HepG2 (cell line): ENCODE measurements around the gene GAS2. TPM values are rescaled to one million over a fixed set of nuclear protein-coding genes. Genes with fewer than 3 reads are reported as not detected.

Experiments
- ATF3 ChIP-seq: sonication (generic); formaldehyde crosslinking; IDR thresholded peaks from 2 replicates; pipeline ENCODE4 v1.4.0; 2020; ENCODE audit warnings: missing genetic modification reagents
- CHD4 ChIP-seq: fragments of 200-600 bp; sonication (generic); IDR thresholded peaks from 2 replicates; pipeline ENCODE4 v1.7.0; 2017; ENCODE audit warnings: mild to moderate bottlenecking, low read length, borderline replicate concordance
- ELF3 ChIP-seq: IDR thresholded peaks from 2 replicates; pipeline ENCODE4 v1.6.1; 2016; ENCODE audit warnings: missing genetic modification reagents, missing compliant biosample characterization
- FOXA1 ChIP-seq, 2 experiments: fragments of 450-650 bp in 1 of 2; sonication (generic) in 1 of 2; formaldehyde crosslinking in 1 of 2; IDR thresholded peaks; 2 replicates each; pipeline versions ENCODE4 v1.4.0 to v1.6.1; 2016 to 2020; ENCODE audit warnings: missing genetic modification reagents in 1 of 2
- FOXP1 ChIP-seq, 2 experiments: fragments of 450-650 bp in 1 of 2; IDR thresholded peaks; 2 replicates each; pipeline ENCODE4 v1.6.1; 2017 to 2018; ENCODE audit warnings: antibody characterized with exemption in 1 of 2
- GLI4 ChIP-seq: sonication (generic); formaldehyde crosslinking; IDR thresholded peaks from 2 replicates; pipeline ENCODE4 v1.5.1; 2020; ENCODE audit warnings: missing genetic modification reagents, mild to moderate bottlenecking, moderate library complexity, borderline replicate concordance
- JUN ChIP-seq: sonication (generic); formaldehyde crosslinking; IDR thresholded peaks from 2 replicates; pipeline ENCODE4 v1.4.0; 2020; ENCODE audit warnings: mild to moderate bottlenecking, missing genetic modification reagents
- KLF16 ChIP-seq, 2 experiments: sonication (generic) in 1 of 2; formaldehyde crosslinking in 1 of 2; IDR thresholded peaks; 2 replicates each; pipeline versions ENCODE4 v1.6.1 to v1.8.0; 2016 to 2023; ENCODE audit warnings: missing genetic modification reagents in 2 of 2, missing compliant biosample characterization in 1 of 2
- MLLT10 ChIP-seq: sonication (generic); formaldehyde crosslinking; IDR thresholded peaks from 2 replicates; pipeline ENCODE4 v1.4.0; 2020; ENCODE audit warnings: missing genetic modification reagents
- NRL ChIP-seq: sonication (generic); formaldehyde crosslinking; IDR thresholded peaks from 2 replicates; pipeline ENCODE4 v1.5.0; 2020; ENCODE audit warnings: missing genetic modification reagents, mild to moderate bottlenecking, moderate library complexity, borderline replicate concordance
- PAWR ChIP-seq: sonication (generic); formaldehyde crosslinking; IDR thresholded peaks from 2 replicates; pipeline ENCODE4 v1.4.0; 2020; ENCODE audit warnings: missing genetic modification reagents, mild to moderate bottlenecking, borderline replicate concordance
- PCBP1 ChIP-seq: fragments of 200-400 bp; formaldehyde crosslinking; IDR thresholded peaks from 2 replicates; pipeline ENCODE4 v1.6.1; 2017; ENCODE audit warnings: mild to moderate bottlenecking, low read depth, low read length, borderline replicate concordance
- RARA ChIP-seq: IDR thresholded peaks from 2 replicates; pipeline ENCODE4 v1.6.1; 2016; ENCODE audit warnings: missing genetic modification reagents, missing compliant biosample characterization
- SOX5 ChIP-seq: IDR thresholded peaks from 2 replicates; pipeline ENCODE4 v1.6.1; 2016; ENCODE audit warnings: borderline replicate concordance
- SP5 ChIP-seq: IDR thresholded peaks from 2 replicates; pipeline ENCODE4 v1.6.1; 2016; ENCODE audit warnings: low read depth, borderline replicate concordance
- SRF ChIP-seq: IDR thresholded peaks from 2 replicates; pipeline ENCODE4 v1.6.1; 2011; ENCODE audit warnings: mild to moderate bottlenecking, low read depth, low read length, moderate library complexity
- TAF15 ChIP-seq: fragments of 200-400 bp; formaldehyde crosslinking; IDR thresholded peaks from one replicate; pipeline ENCODE4 v1.6.1; 2018; ENCODE audit warnings: mild to moderate bottlenecking, low read depth, low read length; ENCODE audit not compliant: poor library complexity, severe bottlenecking
- ZKSCAN8 ChIP-seq: IDR thresholded peaks from 2 replicates; pipeline ENCODE4 v1.6.1; 2016; ENCODE audit warnings: borderline replicate concordance, missing genetic modification reagents, missing compliant biosample characterization
- ZMYM2 ChIP-seq: sonication (generic); formaldehyde crosslinking; IDR thresholded peaks from 2 replicates; pipeline ENCODE4 v1.8.0; 2022; ENCODE audit warnings: mild to moderate bottlenecking, missing genetic modification reagents
- ZNF280D ChIP-seq: sonication (generic); formaldehyde crosslinking; IDR thresholded peaks from 2 replicates; pipeline ENCODE4 v1.5.1; 2020; ENCODE audit warnings: mild to moderate bottlenecking, missing genetic modification reagents
- ZNF567 ChIP-seq: sonication (generic); formaldehyde crosslinking; IDR thresholded peaks from 2 replicates; pipeline ENCODE4 v1.8.1; 2023; ENCODE audit warnings: mild to moderate bottlenecking, missing genetic modification reagents, borderline replicate concordance
- ZNF709 ChIP-seq: sonication (generic); formaldehyde crosslinking; IDR thresholded peaks from 2 replicates; pipeline ENCODE4 v1.5.0; 2020; ENCODE audit warnings: mild to moderate bottlenecking, missing genetic modification reagents
- ZSCAN21 ChIP-seq: sonication (generic); formaldehyde crosslinking; IDR thresholded peaks from 2 replicates; pipeline ENCODE4 v1.8.0; 2022; ENCODE audit warnings: mild to moderate bottlenecking, missing genetic modification reagents, moderate library complexity, borderline replicate concordance
- polyA plus RNA-seq, 8 experiments: library from polyadenylated mRNA; depleted of rRNA in 3 of 8; stranded (reverse) in 7 of 8; unstranded in 1 of 8; fragments of >200 nt; fragmentation: Illumina TruSeq in 4 of 8; extraction: Trizol in 4 of 8; gene quantifications; 2 replicates each; pipeline versions ENCODE4 v1.2.1 to v1.2.3, GENCODE V29; 2011 to 2016; ENCODE audit warnings: low read depth in 4 of 8, missing spikeins in 1 of 8, mixed read lengths in 1 of 8; ENCODE audit not compliant: insufficient read depth in 1 of 8
- total RNA-seq, 5 experiments: library from RNA; depleted of rRNA; stranded (reverse); fragments of >200 nt; fragmentation: Illumina TruSeq; extraction: Trizol; gene quantifications; 2 replicates each; pipeline ENCODE4 v1.2.3, GENCODE V29; 2016; ENCODE audit warnings: low read depth in 1 of 5
- TF ChIP-seq, protein P1 (sequence below): sonication (generic); formaldehyde crosslinking; IDR thresholded peaks from 2 replicates; pipeline ENCODE4; 2020; ENCODE audit warnings: missing genetic modification reagents, mild to moderate bottlenecking, borderline replicate concordance

GAS2 gene
- total and polyA plus RNA-seq, 2 of the 13 experiments (the other 11 are each of a cell fraction or from before 2014, with no cell fraction given) = 26.0 to 85.1 TPM

GRCh38 chr11:22703040-22703439 is 36.6 kb downstream of the GAS2 start (continued):
- TF ChIP-seq ZNF567 (CRISPR knock-in tag) = no peak
- peak; percentile 50 for TF ChIP-seq ELF3
- no peak for TF ChIP-seq PCBP1
- no peak for TF ChIP-seq SP5 (CRISPR knock-in tag)
- TF ChIP-seq RARA (CRISPR knock-in tag) = 0 out of 2 replicates have a peak, but pooled peaks have one; percentile 25
- no peak for TF ChIP-seq ZMYM2 (CRISPR knock-in tag)
- peak; percentile 95 for TF ChIP-seq JUN (CRISPR knock-in tag)
- TF ChIP-seq ZNF709 (CRISPR knock-in tag) = no peak
- no peak for TF ChIP-seq FOXP1 (IDR thresholded peaks at IDR 0.05)
- peak; percentile 70 for TF ChIP-seq FOXP1 (CRISPR knock-in tag; IDR thresholded peaks at IDR 0.05)
- peak; percentile 40; the same call in 1 of the 2 replicates for TF ChIP-seq SOX5 (CRISPR knock-in tag)
- TF ChIP-seq PAWR (CRISPR knock-in tag) = no peak
- TF ChIP-seq CHD4 = no peak
- TF ChIP-seq FOXA1 (IDR thresholded peaks at IDR 0.05) = no peak
- peak; percentile 78 for TF ChIP-seq FOXA1 (CRISPR knock-in tag; IDR thresholded peaks at IDR 0.05)
- TF ChIP-seq ZKSCAN8 (CRISPR knock-in tag) = no peak
- TF ChIP-seq ZNF280D (CRISPR knock-in tag) = no peak
- TF ChIP-seq SRF = no peak
- no peak for TF ChIP-seq GLI4
- TF ChIP-seq ATF3 (CRISPR knock-in tag) = peak; percentile 95
- TF ChIP-seq, protein P1, sequence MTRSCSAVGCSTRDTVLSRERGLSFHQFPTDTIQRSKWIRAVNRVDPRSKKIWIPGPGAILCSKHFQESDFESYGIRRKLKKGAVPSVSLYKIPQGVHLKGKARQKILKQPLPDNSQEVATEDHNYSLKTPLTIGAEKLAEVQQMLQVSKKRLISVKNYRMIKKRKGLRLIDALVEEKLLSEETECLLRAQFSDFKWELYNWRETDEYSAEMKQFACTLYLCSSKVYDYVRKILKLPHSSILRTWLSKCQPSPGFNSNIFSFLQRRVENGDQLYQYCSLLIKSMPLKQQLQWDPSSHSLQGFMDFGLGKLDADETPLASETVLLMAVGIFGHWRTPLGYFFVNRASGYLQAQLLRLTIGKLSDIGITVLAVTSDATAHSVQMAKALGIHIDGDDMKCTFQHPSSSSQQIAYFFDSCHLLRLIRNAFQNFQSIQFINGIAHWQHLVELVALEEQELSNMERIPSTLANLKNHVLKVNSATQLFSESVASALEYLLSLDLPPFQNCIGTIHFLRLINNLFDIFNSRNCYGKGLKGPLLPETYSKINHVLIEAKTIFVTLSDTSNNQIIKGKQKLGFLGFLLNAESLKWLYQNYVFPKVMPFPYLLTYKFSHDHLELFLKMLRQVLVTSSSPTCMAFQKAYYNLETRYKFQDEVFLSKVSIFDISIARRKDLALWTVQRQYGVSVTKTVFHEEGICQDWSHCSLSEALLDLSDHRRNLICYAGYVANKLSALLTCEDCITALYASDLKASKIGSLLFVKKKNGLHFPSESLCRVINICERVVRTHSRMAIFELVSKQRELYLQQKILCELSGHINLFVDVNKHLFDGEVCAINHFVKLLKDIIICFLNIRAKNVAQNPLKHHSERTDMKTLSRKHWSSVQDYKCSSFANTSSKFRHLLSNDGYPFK = no peak
- TF ChIP-seq MLLT10 (CRISPR knock-in tag) = no peak
- TF ChIP-seq KLF16 (CRISPR knock-in tag; IDR thresholded peaks at IDR 0.05) = 0 out of 4 replicates have a peak, but pooled peaks of 1 of the 2 experiments have one; percentile 18
- TF ChIP-seq ZSCAN21 (CRISPR knock-in tag) = no peak
- TF ChIP-seq NRL (CRISPR knock-in tag) = no peak
- TF ChIP-seq TAF15 = no peak
